AG04450 (cell line): ENCODE data around the gene PDE11A. TPM values are rescaled to one million over a fixed set of nuclear protein-coding genes. Genes with fewer than 3 reads are reported as not detected.

Source experiments
- CTCF ChIA-PET: fragments of 300-600, 350-600 bp; formaldehyde crosslinking; extraction: SDS; loops from one replicate; lab custom pipeline; 2022; ENCODE audit warnings: antibody characterized with exemption, inconsistent platforms; lab: Charles Lee
- POLR2A ChIA-PET: fragments of 350-600 bp; formaldehyde crosslinking; extraction: SDS; loops from one replicate; lab custom pipeline; 2021; ENCODE audit warnings: antibody characterized with exemption, inconsistent platforms; lab: Yijun Ruan, JAX
- DNase-seq: peaks from one replicate; pipeline ENCODE4 v3.0.0-alpha.2; 2011; ENCODE audit warnings: low read depth, low spot score
- H3K27ac ChIP-seq: one replicate; pipeline ENCODE4 v1.5.1; 2012; ENCODE audit warnings: low read depth, low read length, control low read depth
- H3K27me3 ChIP-seq: one replicate; pipeline ENCODE4 v1.6.0; 2012; ENCODE audit warnings: low read length; ENCODE audit not compliant: control insufficient read depth, insufficient read depth
- H3K4me3 ChIP-seq: 2 replicates; pipeline ENCODE4 v1.5.1; 2011; ENCODE audit warnings: mild to moderate bottlenecking, low read depth, low read length, control low read depth
- H3K9me3 ChIP-seq: 2 replicates; pipeline ENCODE4 v1.5.1; 2012; ENCODE audit warnings: low read length; ENCODE audit not compliant: control insufficient read depth, insufficient read depth
- polyA plus RNA-seq: library from polyadenylated mRNA; depleted of rRNA; stranded (reverse); fragments of >200 nt; gene quantifications from 2 replicates; pipeline ENCODE4 v1.2.3, GENCODE V29; 2011
- TF ChIP-seq, protein P1 (sequence below): IDR thresholded peaks from 2 replicates; pipeline ENCODE4 v1.5.1; 2011; ENCODE audit warnings: low read depth, low read length, control low read depth, inconsistent platforms

The PDE11A gene
- polyA plus RNA-seq, 1 experiment, result 0.24 TPM

DNA sequence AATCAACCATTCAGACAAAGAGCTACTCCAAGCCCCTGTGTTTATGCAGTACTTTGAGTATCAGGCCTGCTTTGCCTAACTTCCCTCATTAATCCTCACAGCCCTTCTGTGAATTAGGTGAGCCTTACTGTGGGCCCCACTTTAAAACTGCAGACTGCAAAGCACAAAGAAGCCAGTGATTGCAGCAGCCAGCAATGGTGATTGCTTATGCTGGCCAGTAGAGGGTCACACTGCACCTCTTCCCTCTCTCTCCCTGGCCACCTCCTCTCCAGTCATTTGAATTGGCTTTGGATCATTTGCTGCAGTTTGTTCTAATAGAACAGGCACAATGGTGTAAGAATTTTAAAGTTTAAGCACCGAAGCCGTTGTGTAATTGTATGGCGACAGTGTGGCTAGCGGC lies 450.1 kb downstream of the PDE11A start:
- Histone ChIP-seq H3K9me3 (no peaks in the 10 kb centered on the region; the same call in 1 of the 2 replicates), H3K4me3 (no peak overlapping the region), H3K27me3 (no peaks in the 10 kb centered on the region), H3K27ac (no peak overlapping the region)
- TF ChIP-seq, protein P1, sequence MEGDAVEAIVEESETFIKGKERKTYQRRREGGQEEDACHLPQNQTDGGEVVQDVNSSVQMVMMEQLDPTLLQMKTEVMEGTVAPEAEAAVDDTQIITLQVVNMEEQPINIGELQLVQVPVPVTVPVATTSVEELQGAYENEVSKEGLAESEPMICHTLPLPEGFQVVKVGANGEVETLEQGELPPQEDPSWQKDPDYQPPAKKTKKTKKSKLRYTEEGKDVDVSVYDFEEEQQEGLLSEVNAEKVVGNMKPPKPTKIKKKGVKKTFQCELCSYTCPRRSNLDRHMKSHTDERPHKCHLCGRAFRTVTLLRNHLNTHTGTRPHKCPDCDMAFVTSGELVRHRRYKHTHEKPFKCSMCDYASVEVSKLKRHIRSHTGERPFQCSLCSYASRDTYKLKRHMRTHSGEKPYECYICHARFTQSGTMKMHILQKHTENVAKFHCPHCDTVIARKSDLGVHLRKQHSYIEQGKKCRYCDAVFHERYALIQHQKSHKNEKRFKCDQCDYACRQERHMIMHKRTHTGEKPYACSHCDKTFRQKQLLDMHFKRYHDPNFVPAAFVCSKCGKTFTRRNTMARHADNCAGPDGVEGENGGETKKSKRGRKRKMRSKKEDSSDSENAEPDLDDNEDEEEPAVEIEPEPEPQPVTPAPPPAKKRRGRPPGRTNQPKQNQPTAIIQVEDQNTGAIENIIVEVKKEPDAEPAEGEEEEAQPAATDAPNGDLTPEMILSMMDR, result peak; percentile 67
- no peak for DNase-seq
- ChIA-PET POLR2A (interaction anchor here (0.7 kb wide), 1 partner anchor 101 kb away, joined by 3 read pairs; no protein-coding TSS in a partner anchor), CTCF (interaction anchor here (0.6 to 2.1 kb wide), 13 partner anchors 12 to 474 kb away, joined by 3 to 8 read pairs (median 5); no protein-coding TSS in a partner anchor)

DNA sequence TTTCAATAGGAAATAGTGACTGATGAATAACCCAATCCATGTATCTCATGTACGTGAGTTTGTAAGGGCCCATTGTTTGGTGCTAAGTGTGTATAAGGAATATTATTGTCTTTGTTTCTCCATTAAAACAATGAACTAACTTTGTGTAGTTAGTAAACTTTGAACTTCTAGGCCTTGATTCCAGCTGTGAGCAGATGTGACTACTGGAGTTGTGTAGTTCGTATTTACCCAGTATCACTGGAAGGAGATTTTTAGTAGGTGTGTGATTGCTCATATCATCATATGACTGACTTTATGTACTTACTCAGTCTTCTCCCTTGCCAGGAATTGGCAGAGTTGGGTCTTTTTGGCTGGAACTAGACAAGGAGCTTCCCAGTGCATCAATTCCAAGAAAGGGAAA lies 452.6 kb downstream of the PDE11A start:
- Histone ChIP-seq H3K9me3 (no peaks in the 10 kb centered on the region; the same call in 1 of the 2 replicates), H3K4me3 (no peak overlapping the region), H3K27ac (no peak overlapping the region), H3K27me3 (no peaks in the 10 kb centered on the region)
- ChIA-PET POLR2A (no interaction called here), CTCF (no interaction called here)
- DNase-seq, result no peak
- TF ChIP-seq, protein P1, result no peak

DNA sequence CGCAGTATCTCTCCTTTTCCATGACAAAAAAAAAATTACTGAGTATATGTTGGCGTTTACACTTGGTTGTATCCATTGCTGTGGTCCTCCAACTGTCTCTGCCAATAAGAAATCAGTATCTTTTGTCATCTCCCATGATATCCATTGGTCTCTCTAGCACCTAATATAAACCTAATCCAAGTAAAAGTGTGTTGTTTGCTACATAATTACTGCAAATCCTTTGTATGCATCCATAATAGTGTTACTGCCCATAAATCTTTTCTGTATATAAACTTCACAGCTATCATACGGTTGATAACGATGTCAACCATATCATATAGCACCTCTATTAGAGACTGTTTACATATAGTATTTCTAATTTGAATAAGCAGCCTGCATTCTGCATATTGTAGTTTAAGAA lies 453.1 kb downstream of the PDE11A start:
- Histone ChIP-seq H3K27ac (no peak overlapping the region), H3K4me3 (peak overlapping the region; percentile 88), H3K27me3 (no peaks in the 10 kb centered on the region), H3K9me3 (no peaks in the 10 kb centered on the region; the same call in 1 of the 2 replicates)
- ChIA-PET POLR2A (no interaction called here), CTCF (no interaction called here)
- TF ChIP-seq, protein P1, result no peak
- DNase-seq, result no peak

DNA sequence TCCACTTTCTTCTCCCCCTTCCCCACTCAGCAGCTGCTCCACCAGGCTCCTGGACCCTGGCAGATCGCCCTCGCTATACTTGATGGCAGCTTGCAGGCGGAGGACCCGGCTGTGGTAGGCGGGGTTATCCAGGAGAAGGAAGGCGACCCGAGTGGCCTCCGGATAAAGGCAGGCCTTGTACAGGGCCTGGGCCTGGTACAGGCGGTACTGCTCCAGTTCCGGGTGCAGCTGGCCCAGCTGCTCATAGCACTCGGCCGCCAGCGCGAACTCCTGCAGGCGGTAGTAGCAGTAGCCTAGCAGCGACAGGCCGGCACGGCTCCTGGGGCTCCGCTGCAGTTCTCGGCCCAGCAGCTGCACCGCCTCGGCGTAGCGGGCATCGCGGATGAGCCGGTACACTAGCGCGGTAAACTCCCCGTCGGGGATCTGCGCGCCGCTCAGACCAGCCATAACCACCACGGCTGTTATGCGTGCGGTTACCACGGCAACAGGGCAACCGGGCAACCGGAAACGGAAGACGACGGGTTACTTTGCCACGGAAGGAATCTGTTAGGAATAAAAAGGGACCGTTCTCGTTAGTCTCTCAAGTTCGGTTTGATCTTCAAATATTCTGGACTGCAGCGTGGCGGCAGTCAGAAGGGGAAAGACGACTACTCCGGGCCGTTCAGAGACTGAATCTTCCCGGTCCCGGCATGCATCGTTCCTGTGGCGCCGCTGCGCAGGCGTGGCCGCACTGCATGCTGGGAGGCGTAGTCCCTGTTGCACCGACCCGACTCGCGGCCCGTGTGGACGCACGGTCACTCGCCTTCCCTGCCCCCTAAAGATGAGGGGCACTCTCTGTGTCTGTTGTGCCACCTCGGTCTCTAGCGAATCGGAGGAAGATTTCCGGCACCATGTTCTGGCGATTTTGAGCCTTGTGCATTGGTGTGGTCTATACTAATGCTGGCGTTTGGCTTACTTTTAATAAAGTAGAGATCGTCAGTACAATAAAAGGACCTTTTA lies 454.0 kb downstream of the PDE11A start:
- Histone ChIP-seq H3K4me3 (peak overlapping the region; percentile 88), H3K27ac (peak overlapping the region; percentile 92), H3K9me3 (no peaks in the 10 kb centered on the region; the same call in 1 of the 2 replicates), H3K27me3 (no peaks in the 10 kb centered on the region)
- POLR2A ChIA-PET, result no interaction called here
- TF ChIP-seq, protein P1, result no peak
- CTCF ChIA-PET, result interaction anchor here (0.9 to 7.5 kb wide), 3 partner anchors 12 to 129 kb away, joined by 3 to 68 read pairs (median 3); no protein-coding TSS in a partner anchor
- peak; percentile 51 for DNase-seq
